Aorta (tissue), 5 donors: ENCODE results near the gene KCNK3. TPM values are rescaled to one million over a fixed set of nuclear protein-coding genes. Genes with fewer than 3 reads are reported as not detected.

Source experiments
- ATAC-seq: fragments of 200-7000 bp; cut with Tn5 transposase; one replicate; pipeline ENCODE4 v1.9.1; 2022; ENCODE audit warnings: moderate library complexity; ENCODE audit not compliant: low FRiP score
- DNase-seq, 2 donors: peaks; one replicate each; pipeline ENCODE4 v3.0.0-alpha.2; 2020
- H3K27ac ChIP-seq, 2 donors: one replicate each; pipeline ENCODE4 v1.5.1; 2013; ENCODE audit warnings: low read length in 2 of 2, mild to moderate bottlenecking in 2 of 2, moderate library complexity in 2 of 2, control low read depth in 1 of 2, inconsistent platforms in 1 of 2, low read depth in 1 of 2
- H3K27me3 ChIP-seq, 2 donors: one replicate each; pipeline ENCODE4 v1.6.1; 2013; ENCODE audit warnings: control low read depth in 1 of 2, low read length in 1 of 2, mild to moderate bottlenecking in 1 of 2, moderate library complexity in 1 of 2; ENCODE audit not compliant: insufficient read depth in 2 of 2, control insufficient read depth in 1 of 2
- H3K36me3 ChIP-seq, 2 donors: one replicate each; pipeline ENCODE4 v1.6.1; 2013; ENCODE audit warnings: control low read depth in 1 of 2, low read length in 1 of 2, mild to moderate bottlenecking in 1 of 2; ENCODE audit not compliant: insufficient read depth in 2 of 2, control insufficient read depth in 1 of 2
- H3K4me1 ChIP-seq, 2 donors: one replicate each; pipeline ENCODE4 v1.6.1; 2013; ENCODE audit warnings: low read length in 2 of 2, control low read depth in 1 of 2, mild to moderate bottlenecking in 1 of 2, moderate library complexity in 1 of 2; ENCODE audit not compliant: insufficient read depth in 2 of 2, control insufficient read depth in 1 of 2
- H3K4me3 ChIP-seq, 2 donors: one replicate each; pipeline ENCODE4 v1.5.1; 2013; ENCODE audit warnings: low read length in 2 of 2, control low read depth in 1 of 2, mild to moderate bottlenecking in 1 of 2
- H3K9me3 ChIP-seq: one replicate; pipeline ENCODE4 v1.6.1; 2013; ENCODE audit warnings: mild to moderate bottlenecking, low read length; ENCODE audit not compliant: control insufficient read depth
- WGBS, 2 donors: extraction: QIAGEN DNeasy Blood & Tissue Kit; methylation state at CpG; one replicate each; pipeline ENCODE4 v1.1.7; 2013; 5-methylcytosine and 5-hydroxymethylcytosine counted together
- intact Hi-C, 2 donors: fragments of 100-400 bp; cut with DNase I; formaldehyde crosslinking; loops; one replicate each; pipeline versions ENCODE4 v1.14.2 to v1.15.0; 2022
- long read RNA-seq, 2 donors: library from polyadenylated mRNA; unstranded; transcript quantifications; one replicate each; pipeline ENCODE4 v2.0.0, GENCODE V29; 2020 to 2021
- polyA plus RNA-seq, 2 donors: library from polyadenylated mRNA; stranded (reverse); fragments of 200-250 nt; gene quantifications; one replicate each; pipeline ENCODE4 v1.2.3, GENCODE V29; 2013
- total RNA-seq, 2 donors: library from RNA; stranded (reverse); fragmentation: NEBNext Ultra II Directional; extraction: Animal tissue kit (Norgen Biotek cat#: 25700); gene quantifications; one replicate each; pipeline ENCODE4 v1.2.1, GENCODE V29; 2021
- donor health status: healthy with polysubstance abuse.
- donor health status: Bipolar disorder and iron deficiency.
- donor health status: DM: no; HTN: no; CAD: no.
- donor health status: DM: no; HTN: no; CAD: no.
- donor health status: DM: yes; HTN: yes; CAD: no.

Gene KCNK3
- total RNA-seq (10 to 100 TPM in 1 of 2 donors, 1 to 10 TPM in 1; 8.7 to 14.7 TPM), polyA plus RNA-seq (1 to 10 TPM in 1 of 2 donors, under 1 TPM in 1; 0.63 to 6.5 TPM)
- long read RNA-seq, donor 1, full-length matches to known transcripts = 2 of 29 reads
- long read RNA-seq, donor 1, partial matches to known transcripts = 10 of 29 reads
- long read RNA-seq, donor 1, other reads (novel, unspliced or antisense) = 17 of 29 reads
- long read RNA-seq, donor 2, full-length matches to known transcripts = 13 of 19 reads
- long read RNA-seq, donor 2, partial matches to known transcripts = 0 of 19 reads
- long read RNA-seq, donor 2, other reads (novel, unspliced or antisense) = 6 of 19 reads

DNA sequence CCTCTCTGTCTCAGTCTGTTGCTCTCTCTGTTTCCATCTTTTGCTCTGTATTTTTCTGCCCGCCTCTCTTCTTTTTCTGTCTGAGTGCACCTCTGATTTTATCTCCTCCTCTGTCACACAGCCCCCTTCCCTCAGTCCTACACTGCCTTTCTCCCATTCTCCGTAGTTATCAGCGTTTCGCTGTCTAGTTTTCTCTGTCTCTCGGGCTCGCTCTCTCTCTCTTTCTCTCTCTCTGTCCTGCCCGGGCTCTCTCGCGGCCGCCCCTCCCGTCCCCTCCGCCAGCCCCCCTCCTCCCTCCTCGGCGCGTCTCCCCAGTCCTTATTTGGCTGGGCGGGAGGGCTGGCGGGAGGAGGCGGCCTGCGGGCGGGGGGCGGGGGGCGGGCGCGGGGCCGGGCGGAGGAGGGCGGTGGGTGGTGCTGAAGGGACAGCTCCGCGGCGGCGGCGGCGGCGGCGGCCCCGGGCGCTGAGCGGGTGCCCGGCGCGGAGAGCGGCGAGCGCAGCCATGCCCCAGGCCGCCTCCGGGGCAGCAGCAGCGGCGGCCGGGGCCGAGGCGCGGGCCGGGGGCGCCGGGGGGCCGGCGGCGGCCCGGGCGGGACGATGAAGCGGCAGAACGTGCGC is at the start of gene KCNK3:
Gene KCNK3 (plus strand): TSS at position 444 of the 618 bp plus-strand sequence. CDS start 154 bp downstream, at position 598.
- DNase-seq (peak; percentile 86 to 92), ATAC-seq (peak; percentile 81)
- no peaks in the 10 kb centered on the region for H3K9me3 ChIP-seq
- 1% methylated on average over 25 to 64 of the region's 64 CpGs for WGBS, 2 donors
- intact Hi-C loops = loop anchor here in 1 of 2 donors (2.0 to 5.0 kb wide), 2 partner anchors 28 to 80 kb away; no protein-coding TSS in a partner anchor
- H3K27me3 ChIP-seq = no peaks in the 10 kb centered on the region
- peak within 1 kb of the TSS in 1 of 2 donors; percentile 11 for H3K4me3 ChIP-seq
- no peaks in the 10 kb centered on the region for H3K36me3 ChIP-seq
- no peaks in the 10 kb centered on the region for H3K4me1 ChIP-seq
- peak within 1 kb of the TSS; percentile 36 to 91 for H3K27ac ChIP-seq

DNA sequence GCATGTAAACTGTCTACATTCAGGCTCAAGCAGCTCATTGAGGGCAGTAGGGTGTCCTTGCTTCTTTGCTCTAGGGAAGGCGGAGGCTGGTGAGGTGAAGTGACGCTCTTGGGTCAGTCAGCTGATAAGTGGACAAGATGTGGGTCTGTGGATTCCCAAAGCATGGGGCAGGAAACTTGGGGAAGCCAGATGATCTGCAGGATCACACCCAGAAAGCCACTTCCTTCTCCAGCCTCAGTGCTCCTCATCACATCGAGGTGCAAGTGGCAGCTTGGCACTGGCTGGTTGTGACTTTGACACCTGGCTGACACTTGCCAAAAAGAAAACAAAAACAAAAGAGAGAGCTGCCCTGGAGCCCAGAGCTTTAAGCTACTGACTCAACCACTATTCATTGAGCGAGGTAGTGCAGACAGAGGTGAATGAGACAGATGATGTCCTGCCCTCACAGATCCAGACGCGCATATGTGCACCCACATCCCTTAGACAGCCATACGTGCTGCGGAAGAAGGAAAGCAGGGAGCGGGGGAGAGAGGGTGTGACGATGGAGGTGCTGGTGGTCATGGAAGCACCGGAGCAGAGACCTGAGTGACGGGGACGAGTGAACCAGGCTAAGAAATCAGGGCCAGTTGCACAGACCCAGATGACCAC is 48.2 kb upstream of the KCNK3 start:
- DNase-seq = no peak
- Histone ChIP-seq H3K4me1 (no peaks in the 10 kb centered on the region), H3K36me3 (no peaks in the 10 kb centered on the region), H3K27ac (no peak overlapping the region), H3K27me3 (no peaks in the 10 kb centered on the region), H3K9me3 (no peaks in the 10 kb centered on the region), H3K4me3 (no peak overlapping the region)
- WGBS, 2 donors = 86 to 89% methylated on average over 13 of the region's 13 CpGs
- intact Hi-C loops = no loop called here
- ATAC-seq = no peak

DNA sequence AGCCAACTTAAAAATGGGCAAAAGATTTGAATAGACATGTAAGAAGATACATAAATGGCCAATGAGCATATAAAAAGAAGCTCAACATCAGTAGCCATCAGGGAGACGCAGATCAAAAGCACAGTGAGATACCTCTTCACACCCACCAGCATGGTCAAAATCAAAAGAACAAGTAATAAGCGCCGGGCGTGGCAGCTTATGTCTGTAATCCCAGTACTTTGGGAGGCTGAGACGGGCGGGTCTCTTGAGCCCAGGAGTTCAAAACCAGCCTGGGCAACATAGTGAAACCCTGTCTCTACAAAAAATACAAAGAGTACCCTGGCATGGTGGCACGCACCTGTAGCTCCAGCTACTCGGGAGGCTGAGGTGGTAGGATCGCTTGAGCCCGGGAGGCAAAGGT is 46.8 kb upstream of the KCNK3 start:
- 93 to 94% methylated on average over 10 of the region's 10 CpGs for WGBS, 2 donors
- intact Hi-C loops = no loop called here
- no peak overlapping the region for H3K27ac ChIP-seq
- no peak overlapping the region for H3K4me3 ChIP-seq
- no peaks in the 10 kb centered on the region for H3K9me3 ChIP-seq
- no peaks in the 10 kb centered on the region for H3K27me3 ChIP-seq
- DNase-seq (no peak), ATAC-seq (no peak)
- no peaks in the 10 kb centered on the region for H3K4me1 ChIP-seq
- no peaks in the 10 kb centered on the region for H3K36me3 ChIP-seq

DNA sequence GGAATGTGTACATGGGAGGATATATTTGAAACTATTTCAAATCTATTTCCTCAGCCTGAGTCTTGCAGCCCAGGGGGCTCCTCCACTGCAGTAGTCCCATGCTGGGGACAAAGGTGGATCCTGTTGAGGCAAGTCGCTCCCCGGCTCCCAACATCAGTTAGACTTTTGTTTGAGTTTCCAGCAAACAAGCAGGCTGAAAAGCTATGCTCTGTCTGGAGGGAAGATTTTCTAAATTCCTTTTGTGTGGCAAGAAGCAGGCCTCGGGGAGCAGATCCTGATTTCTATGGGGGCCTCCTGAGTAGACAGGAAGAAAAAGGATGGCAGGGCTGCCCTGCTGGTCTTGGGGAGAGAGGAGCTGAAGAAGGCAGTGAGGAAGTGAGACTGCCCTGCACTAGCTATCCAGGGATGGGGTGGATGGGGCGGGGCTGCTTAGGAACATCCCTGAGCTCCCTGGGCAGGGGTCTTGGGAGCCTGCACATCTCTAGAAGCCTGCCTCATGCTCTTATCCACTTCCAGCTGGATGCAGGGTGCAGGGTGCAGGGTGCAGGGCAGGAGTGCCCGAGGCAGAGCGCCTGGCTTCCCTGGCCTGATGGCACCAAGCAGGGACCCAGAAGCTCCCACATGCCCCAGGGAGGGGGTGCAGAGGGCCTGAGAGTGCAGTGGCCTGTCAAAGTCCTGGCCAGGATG is 45.4 kb upstream of the KCNK3 start:
- H3K36me3 ChIP-seq = no peaks in the 10 kb centered on the region
- no peaks in the 10 kb centered on the region for H3K9me3 ChIP-seq
- 96 to 97% methylated on average over 6 of the region's 6 CpGs for WGBS, 2 donors
- H3K4me3 ChIP-seq = no peak overlapping the region
- H3K27ac ChIP-seq = no peak overlapping the region
- ATAC-seq = no peak
- intact Hi-C loops = no loop called here
- H3K27me3 ChIP-seq = no peaks in the 10 kb centered on the region
- DNase-seq = no peak
- no peaks in the 10 kb centered on the region for H3K4me1 ChIP-seq

DNA sequence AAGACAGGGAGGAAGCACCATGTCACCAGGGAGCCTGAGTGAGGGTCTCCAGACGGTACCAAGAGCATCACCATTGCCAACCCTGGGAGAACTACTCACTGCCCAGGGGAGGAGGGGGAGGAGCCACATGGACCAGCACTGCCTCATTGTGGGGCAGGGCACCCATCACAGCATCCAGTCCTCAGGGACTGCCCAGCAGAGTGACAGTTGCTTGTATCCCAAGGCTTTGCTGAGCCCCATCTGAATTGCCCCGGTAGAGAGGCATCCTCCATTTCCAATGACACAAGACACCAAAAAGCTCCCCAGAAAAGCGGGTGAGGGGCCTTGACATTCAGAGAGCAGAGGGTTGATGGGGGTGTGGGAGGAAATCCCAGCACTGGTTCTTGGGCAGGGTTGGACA is 44.5 kb upstream of the KCNK3 start:
- 85 to 91% methylated on average over 3 of the region's 3 CpGs for WGBS, 2 donors
- intact Hi-C loops = no loop called here
- ATAC-seq (no peak), DNase-seq (no peak)
- no peaks in the 10 kb centered on the region for H3K36me3 ChIP-seq
- H3K4me3 ChIP-seq = no peak overlapping the region
- H3K27me3 ChIP-seq = no peaks in the 10 kb centered on the region
- no peaks in the 10 kb centered on the region for H3K9me3 ChIP-seq
- H3K4me1 ChIP-seq = no peaks in the 10 kb centered on the region
- H3K27ac ChIP-seq = no peak overlapping the region

DNA sequence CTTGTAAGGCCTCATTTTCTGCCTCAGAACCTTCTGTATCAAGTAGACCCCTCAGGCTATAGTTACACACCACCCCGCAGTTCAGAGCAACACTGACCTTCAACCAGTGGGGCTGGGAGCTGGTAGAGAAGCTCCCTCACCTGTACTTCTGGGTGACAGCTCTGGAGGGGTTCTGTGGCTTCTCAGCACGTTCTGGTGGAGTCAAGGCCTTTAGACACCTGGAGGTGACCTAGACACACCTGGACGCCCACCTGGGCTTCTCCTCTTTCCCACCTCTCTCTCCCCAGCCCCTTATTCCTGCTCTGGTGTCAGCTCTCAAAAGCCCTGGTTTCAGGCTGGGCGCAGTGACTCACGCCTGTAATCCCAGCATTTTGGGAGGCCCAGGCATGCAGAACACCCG is 44.0 kb upstream of the KCNK3 start:
- Histone ChIP-seq H3K9me3 (no peaks in the 10 kb centered on the region), H3K4me1 (no peaks in the 10 kb centered on the region), H3K4me3 (no peak overlapping the region), H3K36me3 (no peaks in the 10 kb centered on the region), H3K27me3 (no peaks in the 10 kb centered on the region), H3K27ac (no peak overlapping the region)
- 88 to 91% methylated on average over 6 of the region's 6 CpGs for whole genome bisulfite sequencing, 2 donors
- intact Hi-C loops = no loop called here
- ATAC-seq (no peak), DNase-seq (no peak)

DNA sequence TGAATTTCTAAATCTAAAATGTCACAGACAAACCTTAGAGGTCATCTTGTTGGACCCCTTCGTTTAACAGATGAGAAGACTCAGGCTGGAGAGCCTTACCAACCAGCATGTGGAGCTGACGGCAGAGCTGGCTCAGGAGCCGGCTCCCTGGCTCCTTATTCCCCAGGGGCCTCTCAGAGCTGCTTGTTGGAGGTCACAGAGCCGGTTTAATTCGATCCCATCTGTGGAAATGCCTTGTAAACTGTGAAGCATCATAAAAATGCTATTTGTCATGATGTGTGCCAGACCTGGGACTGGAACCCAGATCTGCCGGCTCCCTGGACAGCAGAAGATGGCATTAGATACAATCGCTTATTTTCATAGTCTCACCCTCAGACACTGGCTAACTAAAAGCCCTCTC is 43.2 kb upstream of the KCNK3 start:
- no peak for ATAC-seq
- H3K9me3 ChIP-seq = no peaks in the 10 kb centered on the region
- no peak overlapping the region for H3K27ac ChIP-seq
- no peak overlapping the region for H3K4me3 ChIP-seq
- intact Hi-C loops = no loop called here
- no peaks in the 10 kb centered on the region for H3K4me1 ChIP-seq
- DNase-seq = no peak
- no peaks in the 10 kb centered on the region for H3K36me3 ChIP-seq
- WGBS, 2 donors = 39 to 46% methylated on average over 7 of the region's 7 CpGs
- H3K27me3 ChIP-seq = no peaks in the 10 kb centered on the region

DNA sequence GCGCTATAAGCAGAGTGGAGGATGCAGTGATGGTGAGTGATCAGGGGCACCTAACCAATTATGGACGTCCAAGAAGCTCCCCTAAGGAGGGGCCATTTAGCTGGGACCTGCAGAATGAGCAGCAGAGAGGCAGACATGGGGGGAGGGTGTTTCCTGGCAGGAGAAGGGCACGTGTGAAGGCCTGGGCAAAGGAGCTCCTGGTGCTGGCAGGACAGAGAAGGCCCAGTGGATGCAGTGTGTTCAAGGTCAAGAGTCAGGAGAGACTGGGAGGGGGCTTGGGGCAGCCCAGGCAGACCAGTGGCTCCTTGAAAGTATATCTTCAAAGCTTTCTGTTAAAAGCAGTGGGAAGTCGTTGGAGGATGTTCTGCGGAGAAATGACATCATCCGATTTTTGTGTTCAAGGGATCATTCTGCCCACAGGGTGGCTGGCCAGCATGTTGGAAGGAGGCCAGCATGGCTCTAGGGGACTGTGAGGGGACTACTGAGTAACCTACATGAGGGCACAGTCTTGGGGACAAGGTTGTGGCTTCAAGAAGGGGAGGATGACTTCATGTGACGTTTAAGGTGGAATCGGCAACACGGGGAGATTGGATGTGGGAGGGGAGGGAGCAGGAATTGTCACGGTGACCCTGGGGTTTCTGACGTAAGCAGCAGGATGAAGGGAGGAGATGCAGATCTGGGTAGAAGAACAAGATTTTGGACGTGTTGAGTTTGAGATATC is 42.4 kb upstream of the KCNK3 start:
- Histone ChIP-seq H3K36me3 (no peaks in the 10 kb centered on the region), H3K4me3 (no peak overlapping the region), H3K27me3 (no peaks in the 10 kb centered on the region), H3K27ac (no peak overlapping the region), H3K4me1 (no peaks in the 10 kb centered on the region), H3K9me3 (no peaks in the 10 kb centered on the region)
- ATAC-seq (no peak), DNase-seq (no peak)
- 86 to 87% methylated on average over 12 of the region's 12 CpGs for WGBS, 2 donors
- intact Hi-C loops = no loop called here
